Activated naive CD8-positive, alpha-beta T cell treated with anti-CD3 and anti-CD28 coated beads, Interleukin-2, amount 50 U/mL, for 16 hours (primary cell): Measurements from ENCODE around the gene CDC27.
"Not testable (repeated sequence)": the region's sequence is repeated elsewhere in the genome, so short reads cannot be mapped to it uniquely, and the experiment has no call there.

Experiments
- DNase-seq: peaks from one replicate; pipeline ENCODE4 v3.0.0-alpha.2; 2020; ENCODE audit warnings: low read depth, low spot score

CDC27 gene

DNA sequence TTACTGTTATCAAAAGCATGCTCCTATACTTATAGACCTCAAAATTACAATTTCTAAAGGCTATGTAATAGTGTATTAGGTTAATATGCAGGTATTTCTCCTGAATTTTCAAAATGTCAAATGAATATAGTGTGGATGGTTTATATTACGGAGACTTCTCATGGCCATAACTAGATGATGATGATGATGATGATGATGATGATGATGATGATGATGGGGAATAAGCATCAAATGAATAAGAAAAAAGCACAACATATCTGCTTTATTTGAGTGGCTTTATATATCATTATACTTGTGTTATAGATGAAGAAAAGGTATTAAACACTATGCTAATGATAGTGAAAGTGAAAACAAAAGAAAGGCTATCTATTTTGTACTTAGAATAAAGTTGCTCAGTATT lies 53.9 kb downstream of the CDC27 start:
- DNase-seq = no peak

- not testable (repeated sequence) for DNase-seq
Observed at GRCh38 chr17:47134354-47134753, 54.7 kb downstream of the CDC27 start.

DNA sequence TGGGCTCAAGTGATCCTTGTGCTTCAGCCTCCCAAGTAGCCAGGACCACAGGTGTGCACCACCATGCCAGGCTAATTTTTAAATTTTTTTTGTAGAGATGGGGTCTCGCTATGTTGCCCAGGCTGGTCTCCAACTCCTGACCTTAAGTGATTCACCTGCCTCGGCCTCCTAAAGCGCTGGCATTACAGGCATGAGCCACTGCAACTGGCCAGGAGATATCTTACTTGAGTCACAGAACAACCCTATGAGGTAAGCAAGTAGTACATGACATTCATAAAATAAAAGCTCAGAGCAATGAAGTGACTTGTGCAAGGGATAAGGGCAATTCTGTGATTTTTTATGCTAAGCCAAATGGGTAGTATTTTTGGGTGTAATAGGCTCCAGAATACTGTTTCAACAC lies 57.3 kb downstream of the CDC27 start:
- no peak for DNase-seq

GRCh38 chr17:47126835-47127234 lies 62.3 kb downstream of the CDC27 start:
- DNase-seq = not testable (repeated sequence)

DNA sequence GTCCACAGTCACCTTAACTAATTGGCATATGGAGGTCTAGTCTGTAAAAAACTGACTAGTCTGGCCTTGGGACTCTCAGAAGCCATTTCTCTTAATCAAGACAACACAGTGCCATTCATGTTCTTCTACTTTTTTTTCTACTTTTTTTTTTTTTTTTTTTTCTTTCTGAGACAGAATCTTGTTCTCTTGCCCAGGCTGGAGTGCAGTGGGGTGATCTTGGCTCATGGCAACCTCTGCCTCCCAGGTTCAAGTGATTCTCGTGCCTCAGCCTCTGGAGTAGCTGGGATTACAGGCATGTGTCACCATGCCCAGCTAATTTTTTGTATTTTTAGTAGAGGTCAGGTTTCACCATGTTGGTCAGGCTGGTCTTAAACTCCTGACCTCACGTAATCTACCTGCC lies 65.8 kb downstream of the CDC27 start:
- not testable (repeated sequence) for DNase-seq

DNA sequence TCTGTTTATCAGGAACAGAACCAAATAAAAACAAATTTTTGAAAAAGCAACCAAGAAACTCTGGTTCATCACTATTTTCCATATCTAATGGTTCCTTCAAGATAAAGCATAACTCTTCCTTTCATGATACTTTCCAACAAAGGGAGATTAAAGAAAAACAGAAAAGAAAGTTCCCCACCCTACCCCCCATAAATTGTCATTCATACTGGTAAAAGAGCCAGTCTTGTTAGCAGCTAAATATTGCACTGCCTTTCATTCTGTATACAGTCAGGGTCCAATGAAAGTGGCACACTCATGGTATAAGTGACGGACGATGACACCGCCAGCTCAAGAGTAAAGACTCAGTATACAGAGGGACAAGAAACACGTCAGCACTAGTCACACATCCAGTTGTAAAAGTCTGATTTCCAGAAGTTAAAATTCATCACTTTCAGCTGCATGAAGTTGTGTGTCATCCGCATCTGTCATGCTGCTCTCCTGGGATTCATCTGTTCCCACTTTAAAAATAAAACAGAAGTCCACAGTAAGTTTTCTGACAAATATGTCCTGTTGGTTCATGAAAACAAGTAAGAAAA lies 68.5 kb downstream of the CDC27 start:
- no peak for DNase-seq

DNA sequence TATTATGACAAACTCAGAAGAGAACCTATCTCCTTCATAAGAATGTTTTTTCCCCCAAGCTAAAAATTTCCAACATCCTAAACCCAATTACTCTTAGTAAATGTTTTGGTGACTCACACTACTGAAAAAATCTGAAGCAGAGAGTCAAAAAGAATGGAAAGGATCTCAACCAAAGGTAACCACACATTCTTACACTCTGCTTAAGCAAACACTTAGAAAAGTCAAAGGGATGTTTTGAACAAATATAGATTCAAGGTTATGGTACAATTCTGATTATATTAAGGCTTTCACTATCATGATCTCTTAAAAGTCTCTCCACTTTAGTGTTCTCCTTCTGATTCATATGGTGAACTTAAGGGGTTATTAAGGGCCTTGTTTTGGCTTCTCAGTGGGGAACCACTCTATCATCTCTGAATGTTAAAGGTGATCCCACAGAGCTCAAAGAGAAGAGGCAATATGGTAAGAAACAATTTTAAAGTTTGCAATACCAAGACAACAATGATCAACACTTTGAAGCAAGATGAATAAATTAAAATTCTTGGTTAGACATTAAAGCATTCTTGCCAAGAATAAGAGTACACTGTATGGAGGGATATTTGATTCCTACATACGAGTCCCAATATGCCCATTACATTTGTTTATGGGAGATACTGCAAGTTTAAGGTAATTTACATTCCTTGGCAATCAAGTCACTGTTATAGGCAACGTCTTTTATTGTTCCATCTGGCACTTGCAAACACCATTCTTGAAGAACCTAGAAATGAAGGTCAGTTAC lies 69.2 kb downstream of the CDC27 start:
- no peak for DNase-seq

DNA sequence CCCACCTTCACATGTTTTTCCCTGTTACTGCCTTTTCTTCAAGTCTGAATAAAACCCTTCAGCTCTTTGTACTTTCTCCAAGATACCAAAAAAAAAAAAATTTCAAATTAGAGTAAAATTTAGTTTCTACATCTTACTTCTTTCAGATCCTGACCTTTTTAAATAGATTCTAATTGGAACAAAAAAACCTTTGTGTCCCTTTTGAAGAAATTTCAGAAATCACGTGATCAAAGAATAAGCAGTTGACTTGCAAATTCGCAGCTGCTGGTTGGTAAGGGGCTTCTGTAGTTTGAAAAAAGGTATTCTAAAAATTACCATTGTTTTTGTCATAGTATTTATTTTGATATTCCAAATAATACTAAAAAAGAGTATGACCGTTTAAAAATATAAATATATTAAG lies 71.7 kb downstream of the CDC27 start:
- no peak for DNase-seq

- no peak for DNase-seq
Observed at GRCh38 chr17:47106130-47106529, 83.0 kb downstream of the CDC27 start.

DNA sequence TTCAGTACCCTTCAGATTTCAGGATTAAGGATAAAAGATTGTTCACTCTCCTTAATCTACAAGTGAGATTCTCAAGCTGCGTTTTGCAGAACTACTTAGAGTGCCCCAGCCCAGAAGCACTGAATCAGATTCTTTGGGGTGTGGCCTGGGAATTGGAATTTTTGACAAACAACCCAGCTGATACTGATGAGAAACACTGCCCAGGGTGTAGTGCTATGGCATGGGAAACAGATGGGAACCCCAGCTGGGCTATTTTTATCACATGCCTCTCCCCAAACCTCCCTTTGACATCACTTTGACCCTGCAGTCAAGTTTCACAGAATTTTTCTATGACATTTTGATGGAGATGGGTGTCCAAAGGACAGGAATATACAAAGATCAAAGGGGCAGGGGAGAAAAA lies 83.8 kb downstream of the CDC27 start:
- DNase-seq = not testable (repeated sequence)

GRCh38 chr17:47102914-47103313 lies 86.2 kb downstream of the CDC27 start:
- DNase-seq = no peak

- DNase-seq = peak; percentile 74
Observed at GRCh38 chr17:47099987-47100711, 88.9 kb downstream of the CDC27 start.

DNA sequence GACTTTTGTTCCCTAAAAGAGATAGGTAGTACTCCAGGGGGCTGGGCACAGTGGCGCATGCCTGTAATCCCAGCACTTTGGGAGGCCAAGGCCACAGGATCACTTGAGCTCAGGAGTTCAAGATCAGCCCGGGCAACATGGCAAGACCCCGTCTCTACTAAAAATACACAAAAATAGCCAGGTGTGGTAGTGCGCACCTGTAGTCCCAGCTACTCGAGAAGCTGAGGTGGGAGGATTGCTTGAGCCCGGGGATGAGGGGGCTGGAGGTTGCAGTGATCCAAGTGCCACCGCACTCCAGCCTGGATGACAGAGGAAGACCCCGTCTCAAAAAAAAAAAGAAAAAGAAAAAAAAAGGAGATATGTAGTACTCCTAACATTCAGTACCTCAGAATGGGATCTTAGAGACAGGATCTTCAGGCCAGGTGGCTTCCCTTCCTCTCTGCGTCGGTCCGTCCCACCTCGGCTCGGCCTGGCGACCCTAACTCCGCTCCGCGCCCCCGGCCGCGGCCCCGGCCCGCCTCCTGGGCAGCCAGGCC lies 89.6 kb downstream of the CDC27 start:
- DNase-seq = no peak

- no peak for DNase-seq
Observed at GRCh38 chr17:47096343-47096742, 92.8 kb downstream of the CDC27 start.

GRCh38 chr17:47095268-47095667 lies 93.8 kb downstream of the CDC27 start:
- DNase-seq = no peak

- DNase-seq = no peak
Observed at GRCh38 chr17:47087093-47087492, 102.0 kb downstream of the CDC27 start.

DNA sequence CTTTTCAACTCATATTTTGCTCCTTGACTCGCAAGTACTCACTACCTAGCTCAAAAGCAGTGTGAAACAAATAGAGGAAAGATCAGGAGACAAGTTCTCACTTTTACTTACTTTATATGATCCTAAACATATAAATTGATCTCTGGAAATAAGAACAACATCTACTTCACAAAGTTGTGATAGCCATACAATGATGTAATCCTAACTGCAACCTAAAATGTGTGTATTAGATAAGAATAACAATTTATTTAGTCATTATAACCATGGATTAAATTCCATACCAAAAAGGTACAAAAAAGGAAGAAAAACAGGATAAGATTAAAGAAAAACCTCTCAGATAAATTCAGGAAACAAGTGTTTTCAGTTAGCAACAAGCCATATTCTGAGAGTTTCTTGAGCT lies 103.4 kb downstream of the CDC27 start:
- DNase-seq = no peak

- no peak for DNase-seq
Observed at GRCh38 chr17:47078801-47079200, 110.3 kb downstream of the CDC27 start.

DNA sequence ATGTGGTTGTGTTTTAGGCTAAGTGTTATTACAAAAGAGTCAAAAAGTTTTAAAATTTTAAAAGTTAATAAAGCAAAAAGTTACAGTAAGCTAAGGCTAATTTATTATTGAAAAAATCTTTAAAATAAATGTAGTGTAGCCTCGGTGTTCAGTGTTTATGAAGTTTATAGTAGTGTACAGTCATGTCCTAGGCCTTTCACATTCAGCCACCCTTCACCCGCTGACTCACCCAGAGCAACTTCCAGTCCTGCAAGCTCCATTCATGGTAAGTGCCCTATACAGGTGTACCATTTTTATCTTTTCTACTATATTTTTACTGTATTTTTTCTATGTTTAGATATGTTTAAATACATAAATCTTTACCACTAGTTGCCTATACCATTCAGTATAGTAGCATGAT lies 111.5 kb downstream of the CDC27 start:
- no peak for DNase-seq

DNA sequence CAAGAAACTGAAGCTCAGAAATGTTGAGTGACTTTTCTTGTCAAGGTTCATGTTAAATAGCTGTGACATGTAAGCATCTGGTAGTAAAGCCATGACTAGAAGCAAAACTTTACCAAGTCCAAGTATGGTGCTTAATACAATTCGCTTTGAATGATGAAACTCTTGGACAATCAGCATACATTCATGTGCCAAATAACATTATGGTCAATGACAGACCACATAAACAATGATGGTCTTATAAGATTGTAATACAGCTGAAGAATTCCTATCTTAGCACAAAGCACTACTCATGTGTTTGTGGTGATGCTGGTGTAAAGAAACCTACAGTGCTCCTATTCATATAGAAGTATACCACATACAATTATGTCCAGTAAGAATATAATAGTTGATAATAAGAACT lies 112.9 kb downstream of the CDC27 start:
- no peak for DNase-seq

DNA sequence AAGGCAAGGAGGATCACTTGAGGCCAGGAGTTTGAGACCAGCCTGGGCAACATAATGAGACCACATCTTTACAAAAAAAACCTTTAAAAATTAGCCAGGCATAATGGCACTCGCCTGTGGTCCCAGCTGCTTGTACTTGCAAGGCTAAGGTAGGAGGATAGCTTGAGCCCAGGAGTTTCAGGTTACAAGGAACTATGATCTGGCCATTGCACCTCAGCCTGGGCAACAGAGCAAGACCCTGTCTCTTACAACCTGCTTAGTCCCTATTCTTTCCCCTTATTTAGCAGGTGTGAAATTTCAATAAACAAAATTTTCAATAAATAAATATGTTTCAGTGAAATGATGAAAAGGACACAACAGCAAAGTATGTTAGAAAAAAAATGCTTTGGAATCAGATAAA lies 114.7 kb downstream of the CDC27 start:
- DNase-seq = not testable (repeated sequence)

- not testable (repeated sequence) for DNase-seq
Observed at GRCh38 chr17:47073629-47074028, 115.5 kb downstream of the CDC27 start.

- DNase-seq = no peak
Observed at GRCh38 chr17:47072886-47073285, 116.2 kb downstream of the CDC27 start.
